Upper lobe of right lung (tissue), 1 donor: Measurements from ENCODE around the gene SPARC. TPM values are rescaled to one million over a fixed set of nuclear protein-coding genes. Genes with fewer than 3 reads are reported as not detected.

Experiments
- ATAC-seq: fragments of 200-7000 bp; cut with Tn5 transposase; one replicate; pipeline ENCODE4 v1.9.1; 2020; ENCODE audit warnings: mild to moderate bottlenecking, moderate library complexity
- DNase-seq: peaks from one replicate; pipeline ENCODE4 v3.0.0-alpha.2; 2020
- H3K27ac ChIP-seq: fragments of 200-600 bp; one replicate; pipeline ENCODE4 v1.8.0; 2022
- H3K27me3 ChIP-seq: fragments of 200-600 bp; one replicate; pipeline ENCODE4 v1.8.0; 2022; ENCODE audit warnings: mild to moderate bottlenecking
- H3K36me3 ChIP-seq: fragments of 200-600 bp; one replicate; pipeline ENCODE4 v1.8.0; 2022
- H3K4me1 ChIP-seq: fragments of 200-600 bp; one replicate; pipeline ENCODE4 v1.8.0; 2022
- H3K4me3 ChIP-seq: fragments of 200-600 bp; one replicate; pipeline ENCODE4 v1.8.0; 2022; ENCODE audit warnings: mild to moderate bottlenecking
- H3K9me3 ChIP-seq: fragments of 200-600 bp; one replicate; pipeline ENCODE4 v1.8.0; 2022
- intact Hi-C: fragments of 100-400 bp; cut with DNase I; formaldehyde crosslinking; loops from one replicate; pipeline ENCODE4 v1.11.0; 2022
- total RNA-seq: library from RNA; stranded (reverse); fragmentation: NEBNext Ultra II Directional; extraction: Animal tissue kit (Norgen Biotek cat#: 25700); gene quantifications from one replicate; pipeline ENCODE4 v1.2.1, GENCODE V29; 2021
- TF ChIP-seq, protein P1 (sequence below): fragments of 200-600 bp; IDR thresholded peaks from one replicate; pipeline ENCODE4 v1.8.0; 2022; ENCODE audit warnings: antibody characterized with exemption
- donor health status: DM: no; HTN: yes; CAD: no; lungs with severe emphysema.

SPARC gene
- total RNA-seq, 1 donor from 2014 or later: 1,248 TPM

DNA sequence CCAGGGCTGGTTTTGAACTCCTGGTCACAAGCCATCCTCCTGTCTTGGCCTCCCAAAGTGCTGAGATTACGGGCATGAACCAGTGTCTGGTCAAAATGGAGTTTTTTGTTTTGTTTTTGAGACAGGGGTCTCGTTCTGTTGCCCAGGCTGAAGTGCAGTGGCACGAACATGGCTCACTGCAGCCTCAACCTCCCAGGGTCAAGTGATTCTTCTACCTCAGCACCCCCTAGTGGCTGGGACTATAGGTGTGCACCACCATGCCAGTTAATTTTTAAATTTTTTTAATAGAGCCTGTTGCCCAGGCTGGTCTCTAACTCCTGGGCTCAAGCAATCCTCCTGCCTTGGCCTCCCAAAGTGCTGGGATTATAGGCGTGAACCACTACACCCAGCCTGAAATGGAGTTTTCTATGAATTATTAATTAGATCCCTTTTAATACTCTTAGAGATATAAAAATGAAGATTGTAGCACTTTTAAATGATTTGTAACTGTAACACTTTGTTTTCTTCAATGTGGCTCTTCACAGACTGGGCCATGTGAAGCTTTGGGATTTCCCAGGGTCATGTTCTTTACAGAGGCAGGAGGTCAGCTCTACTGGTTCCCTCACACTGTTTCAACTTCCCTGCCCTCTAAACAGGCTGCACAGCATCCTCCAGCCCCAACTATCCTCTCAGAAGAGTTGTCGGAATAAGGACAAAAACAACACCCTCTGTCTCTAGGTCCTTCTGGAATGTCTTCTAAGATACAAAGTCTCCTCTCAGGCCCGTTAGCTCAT is 32.7 kb upstream of the SPARC start:
- TF ChIP-seq, protein P1, sequence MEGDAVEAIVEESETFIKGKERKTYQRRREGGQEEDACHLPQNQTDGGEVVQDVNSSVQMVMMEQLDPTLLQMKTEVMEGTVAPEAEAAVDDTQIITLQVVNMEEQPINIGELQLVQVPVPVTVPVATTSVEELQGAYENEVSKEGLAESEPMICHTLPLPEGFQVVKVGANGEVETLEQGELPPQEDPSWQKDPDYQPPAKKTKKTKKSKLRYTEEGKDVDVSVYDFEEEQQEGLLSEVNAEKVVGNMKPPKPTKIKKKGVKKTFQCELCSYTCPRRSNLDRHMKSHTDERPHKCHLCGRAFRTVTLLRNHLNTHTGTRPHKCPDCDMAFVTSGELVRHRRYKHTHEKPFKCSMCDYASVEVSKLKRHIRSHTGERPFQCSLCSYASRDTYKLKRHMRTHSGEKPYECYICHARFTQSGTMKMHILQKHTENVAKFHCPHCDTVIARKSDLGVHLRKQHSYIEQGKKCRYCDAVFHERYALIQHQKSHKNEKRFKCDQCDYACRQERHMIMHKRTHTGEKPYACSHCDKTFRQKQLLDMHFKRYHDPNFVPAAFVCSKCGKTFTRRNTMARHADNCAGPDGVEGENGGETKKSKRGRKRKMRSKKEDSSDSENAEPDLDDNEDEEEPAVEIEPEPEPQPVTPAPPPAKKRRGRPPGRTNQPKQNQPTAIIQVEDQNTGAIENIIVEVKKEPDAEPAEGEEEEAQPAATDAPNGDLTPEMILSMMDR: peak; percentile 70
- Histone ChIP-seq H3K4me1 (peaks cover 30% of the 10 kb centered on the region), H3K9me3 (no peaks in the 10 kb centered on the region), H3K4me3 (no peak overlapping the region), H3K36me3 (no peaks in the 10 kb centered on the region), H3K27ac (peak overlapping the region; percentile 45), H3K27me3 (no peaks in the 10 kb centered on the region)
- intact Hi-C loops: no loop called here
- ATAC-seq (peak; percentile 70), DNase-seq (no peak)

DNA sequence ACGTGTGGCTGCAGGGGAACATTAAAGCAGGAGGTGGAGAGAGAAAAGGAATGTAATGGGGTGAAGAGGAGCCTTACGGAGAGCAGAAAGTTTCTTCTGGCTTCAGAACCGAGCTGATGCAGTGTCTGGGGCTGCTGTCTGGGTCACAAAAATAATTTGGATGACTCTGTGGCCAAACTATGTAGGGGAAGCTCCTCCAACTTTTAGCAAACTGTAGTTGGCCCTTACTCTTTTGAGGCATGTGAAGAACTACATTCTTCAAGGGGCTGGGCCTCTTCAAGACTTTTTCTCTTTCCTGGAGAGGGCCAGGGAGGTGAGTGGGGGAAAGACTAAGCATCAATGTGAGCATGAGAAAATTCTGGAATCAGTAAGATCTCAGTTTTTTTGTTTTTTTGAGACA is 31.9 kb upstream of the SPARC start:
- ATAC-seq (peak; percentile 69), DNase-seq (no peak)
- intact Hi-C loops: no loop called here
- TF ChIP-seq, protein P1: no peak
- no peaks in the 10 kb centered on the region for H3K9me3 ChIP-seq
- H3K27me3 ChIP-seq: no peaks in the 10 kb centered on the region
- no peak overlapping the region for H3K4me3 ChIP-seq
- no peaks in the 10 kb centered on the region for H3K36me3 ChIP-seq
- H3K27ac ChIP-seq: peak overlapping the region; percentile 45
- H3K4me1 ChIP-seq: peaks cover 30% of the 10 kb centered on the region

DNA sequence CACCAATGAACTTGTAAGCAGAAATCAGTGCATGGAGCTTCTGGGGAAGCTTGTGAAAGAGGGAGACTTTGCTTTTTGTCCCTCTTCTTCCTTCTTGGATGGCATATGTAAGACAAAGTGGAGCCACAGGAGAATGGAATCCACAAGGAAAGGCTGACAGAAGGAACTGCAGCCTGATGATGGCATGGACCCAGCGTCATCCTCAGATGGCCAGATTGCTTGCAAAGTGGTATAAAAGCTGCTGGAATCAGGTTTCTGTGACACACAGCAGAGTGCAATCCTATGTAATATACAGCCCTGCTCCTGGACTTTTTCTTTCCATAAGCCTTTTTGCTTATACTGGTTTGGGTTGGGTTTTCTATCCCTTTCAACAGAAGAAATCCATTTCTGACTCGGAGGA is 31.4 kb upstream of the SPARC start:
- no peaks in the 10 kb centered on the region for H3K36me3 ChIP-seq
- intact Hi-C loops: no loop called here
- no peaks in the 10 kb centered on the region for H3K9me3 ChIP-seq
- TF ChIP-seq, protein P1: no peak
- DNase-seq (no peak), ATAC-seq (no peak)
- peaks cover 30% of the 10 kb centered on the region for H3K4me1 ChIP-seq
- peak overlapping the region; percentile 45 for H3K27ac ChIP-seq
- no peaks in the 10 kb centered on the region for H3K27me3 ChIP-seq
- no peak overlapping the region for H3K4me3 ChIP-seq

DNA sequence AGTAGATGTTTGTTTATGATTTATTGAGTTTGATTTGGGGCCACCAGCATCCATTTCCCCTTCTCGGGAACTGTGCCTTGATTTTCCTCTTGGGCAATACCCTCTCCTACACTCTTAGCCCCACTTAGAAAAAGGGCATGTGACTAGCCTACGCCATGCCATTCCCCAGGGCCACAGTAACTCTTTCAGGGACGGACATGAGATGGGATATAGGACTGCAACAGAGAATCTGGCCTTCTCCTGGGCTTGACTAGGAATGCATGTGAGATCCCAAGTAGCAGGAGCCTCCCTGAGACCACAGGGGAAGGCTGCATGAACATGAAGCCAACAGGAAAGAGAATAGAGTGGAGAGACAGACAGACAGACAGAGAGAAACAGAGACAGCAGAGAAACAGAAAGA is 30.7 kb upstream of the SPARC start:
- TF ChIP-seq, protein P1: no peak
- Histone ChIP-seq H3K4me3 (no peak overlapping the region), H3K27me3 (no peaks in the 10 kb centered on the region), H3K4me1 (peaks cover 30% of the 10 kb centered on the region), H3K27ac (peak overlapping the region; percentile 45), H3K36me3 (no peaks in the 10 kb centered on the region), H3K9me3 (no peaks in the 10 kb centered on the region)
- no peak for DNase-seq
- peak; percentile 81 for ATAC-seq
- intact Hi-C loops: no loop called here

DNA sequence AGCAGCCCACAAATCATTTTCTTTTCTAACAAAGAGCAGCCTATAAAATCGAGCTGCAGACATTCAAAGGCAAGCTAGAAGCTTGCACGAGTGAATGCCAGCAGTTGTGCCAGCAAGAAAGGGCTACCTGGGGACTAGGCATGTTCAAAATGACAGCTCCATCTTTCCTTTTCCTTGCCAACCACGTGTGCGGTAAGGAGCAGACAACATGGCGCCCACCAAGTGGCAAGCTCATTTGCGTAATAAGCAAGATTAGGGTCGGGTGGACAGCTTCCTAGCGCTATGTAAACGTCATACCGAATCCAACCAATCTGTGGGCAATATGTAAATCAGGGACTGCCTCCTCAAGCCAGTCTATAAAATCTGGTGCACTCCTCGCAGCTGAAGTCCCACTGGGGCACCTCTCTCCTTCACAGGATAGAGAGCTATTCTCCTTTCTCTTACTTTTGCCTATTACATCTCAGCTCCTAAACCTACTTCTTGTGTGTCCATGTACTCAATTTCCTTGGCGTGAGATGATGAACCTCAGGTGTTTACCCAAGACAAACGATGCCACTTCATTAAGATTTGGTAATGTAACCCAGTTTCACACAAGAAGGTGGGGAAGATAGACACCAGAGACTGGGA is 22.5 kb upstream of the SPARC start:
- no peaks in the 10 kb centered on the region for H3K27me3 ChIP-seq
- intact Hi-C loops: no loop called here

More for the DNA sequence above, 22.5 kb upstream of the SPARC start:
- TF ChIP-seq, protein P1: no peak
- Histone ChIP-seq H3K4me1 (peaks cover 5% of the 10 kb centered on the region), H3K27ac (no peak overlapping the region), H3K4me3 (no peak overlapping the region), H3K9me3 (no peaks in the 10 kb centered on the region), H3K36me3 (no peaks in the 10 kb centered on the region)
- DNase-seq (no peak), ATAC-seq (no peak)
